ENCODE data around the gene XRN2.
A peak's percentile ranks its signal among the peaks of the same experiment; 100 is the strongest.

XRN2 gene

GRCh38 chr20:21294755-21295154, 8.4 kb upstream of the XRN2 start:
- no peak for DNase-seq (ENCODE audit: low read depth)

GRCh38 chr20:21301940-21302663, 1.0 kb upstream of the XRN2 start:
- no peak for DNase-seq (ENCODE audit: low read depth)

- DNase-seq (ENCODE audit: low read depth), result no peak
Measured at GRCh38 chr20:21302664-21303060, 469 bp upstream of the XRN2 start.

GRCh38 chr20:21303872-21304586, 898 bp downstream of the XRN2 start:
- DNase-seq (ENCODE audit: low read depth), result no peak

- DNase-seq (ENCODE audit: low read depth), result no peak
Measured at GRCh38 chr20:21308340-21308739, 5.2 kb downstream of the XRN2 start.

- no peak for DNase-seq (ENCODE audit: low read depth)
Measured at GRCh38 chr20:21309678-21310467, 6.7 kb downstream of the XRN2 start.

- DNase-seq (ENCODE audit: low read depth), result no peak
Measured at GRCh38 chr20:21312813-21313474, 9.8 kb downstream of the XRN2 start.

- peak; percentile 47 for DNase-seq (ENCODE audit: low read depth)
Measured at GRCh38 chr20:21315138-21315537, 12.0 kb downstream of the XRN2 start.

GRCh38 chr20:21322083-21322710, 19.1 kb downstream of the XRN2 start:
- no peak for DNase-seq (ENCODE audit: low read depth)

- DNase-seq (ENCODE audit: low read depth), result no peak
Measured at GRCh38 chr20:21322921-21323331, 19.8 kb downstream of the XRN2 start.

- peak; percentile 40 for DNase-seq (ENCODE audit: low read depth)
Measured at GRCh38 chr20:21323640-21324039, 20.5 kb downstream of the XRN2 start.

- no peak for DNase-seq (ENCODE audit: low read depth)
Measured at GRCh38 chr20:21324126-21324525, 21.0 kb downstream of the XRN2 start.

GRCh38 chr20:21325296-21325695, 22.2 kb downstream of the XRN2 start:
- DNase-seq (ENCODE audit: low read depth), result no peak

GRCh38 chr20:21326700-21327099, 23.6 kb downstream of the XRN2 start:
- DNase-seq (ENCODE audit: low read depth), result no peak

- no peak for DNase-seq (ENCODE audit: low read depth)
Measured at GRCh38 chr20:21336455-21337151, 33.5 kb downstream of the XRN2 start.

- DNase-seq (ENCODE audit: low read depth), result no peak
Measured at GRCh38 chr20:21338291-21338690, 35.2 kb downstream of the XRN2 start.

- no peak for DNase-seq (ENCODE audit: low read depth)
Measured at GRCh38 chr20:21339499-21339898, 36.4 kb downstream of the XRN2 start.

- no peak for DNase-seq (ENCODE audit: low read depth)
Measured at GRCh38 chr20:21340991-21341697, 38.0 kb downstream of the XRN2 start.

GRCh38 chr20:21342656-21343345, 39.7 kb downstream of the XRN2 start:
- DNase-seq (ENCODE audit: low read depth), result no peak

All from HS-27A (cell line).